H9 (cell line): ENCODE data around the gene KDM4C. TPM values are rescaled to one million over a fixed set of nuclear protein-coding genes. Genes with fewer than 3 reads are reported as not detected.

ENCODE experiments used
- DNase-seq: peaks from one replicate; pipeline ENCODE4 v3.0.0-alpha.2; 2017
- H2AFZ ChIP-seq: one replicate; pipeline ENCODE4 v1.6.1; 2013; ENCODE audit warnings: mild to moderate bottlenecking, low read length, control low read depth, moderate library complexity
- H2AK5ac ChIP-seq: 2 replicates; pipeline ENCODE4 v1.6.1; 2013; ENCODE audit warnings: low read length, control low read depth, mixed read lengths; ENCODE audit not compliant: insufficient read length
- H2BK120ac ChIP-seq: one replicate; pipeline ENCODE4 v1.6.1; 2013; ENCODE audit warnings: low read depth, mild to moderate bottlenecking, low read length, control low read depth, inconsistent platforms; ENCODE audit not compliant: poor library complexity, severe bottlenecking
- H2BK12ac ChIP-seq: 2 replicates; pipeline ENCODE4 v1.6.1; 2013; ENCODE audit warnings: low read length, control low read depth, mixed read lengths, low read depth; ENCODE audit not compliant: insufficient read length
- H2BK15ac ChIP-seq: 2 replicates; pipeline ENCODE4 v1.6.1; 2013; ENCODE audit warnings: low read depth, low read length, control low read depth
- H2BK20ac ChIP-seq: one replicate; pipeline ENCODE4 v1.6.1; 2013; ENCODE audit warnings: low read depth, mild to moderate bottlenecking, low read length, control low read depth, inconsistent platforms; ENCODE audit not compliant: poor library complexity, severe bottlenecking
- H2BK5ac ChIP-seq: 2 replicates; pipeline ENCODE4 v1.6.1; 2013; ENCODE audit warnings: low read length, control low read depth, mixed read lengths; ENCODE audit not compliant: insufficient read length
- H3K14ac ChIP-seq: 2 replicates; pipeline ENCODE4 v1.6.1; 2013; ENCODE audit warnings: low read length, control low read depth; ENCODE audit not compliant: insufficient read depth
- H3K18ac ChIP-seq: 2 replicates; pipeline ENCODE4 v1.6.1; 2013; ENCODE audit warnings: low read depth, mild to moderate bottlenecking, mixed read lengths, low read length, control low read depth; ENCODE audit not compliant: insufficient read length
- H3K23ac ChIP-seq: 2 replicates; pipeline ENCODE4 v1.6.1; 2013; ENCODE audit warnings: low read length, control low read depth, mixed read lengths, low read depth; ENCODE audit not compliant: insufficient read length
- H3K23me2 ChIP-seq: 2 replicates; pipeline ENCODE4 v1.6.1; 2013; ENCODE audit warnings: low read depth, mild to moderate bottlenecking, mixed read lengths, low read length, control low read depth; ENCODE audit not compliant: insufficient read length, poor library complexity, severe bottlenecking
- H3K27ac ChIP-seq: 2 replicates; pipeline ENCODE4 v1.5.1; 2013; ENCODE audit warnings: low read length, control low read depth, mixed read lengths, low read depth; ENCODE audit not compliant: insufficient read length
- H3K27me3 ChIP-seq: 2 replicates; pipeline ENCODE4 v1.6.1; 2013; ENCODE audit warnings: low read length, control low read depth, inconsistent platforms; ENCODE audit not compliant: insufficient read depth
- H3K4ac ChIP-seq: 2 replicates; pipeline ENCODE4 v1.6.1; 2013; ENCODE audit warnings: low read depth, mild to moderate bottlenecking, control low read depth, inconsistent platforms, low read length, moderate library complexity
- H3K4me1 ChIP-seq: 2 replicates; pipeline ENCODE4 v1.6.1; 2013; ENCODE audit warnings: low read length, control low read depth, inconsistent platforms; ENCODE audit not compliant: insufficient read depth
- H3K4me2 ChIP-seq: 2 replicates; pipeline ENCODE4 v1.6.1; 2013; ENCODE audit warnings: low read length, control low read depth, mixed read lengths; ENCODE audit not compliant: insufficient read length, insufficient read depth
- H3K56ac ChIP-seq: 2 replicates; pipeline ENCODE4 v1.6.1; 2013; ENCODE audit warnings: low read depth, mild to moderate bottlenecking, mixed read lengths, low read length, control low read depth; ENCODE audit not compliant: insufficient read length
- H3K79me1 ChIP-seq: 2 replicates; pipeline ENCODE4 v1.6.1; 2013; ENCODE audit warnings: low read depth, mild to moderate bottlenecking, moderate library complexity, low read length, control low read depth, inconsistent platforms; ENCODE audit not compliant: insufficient read depth, poor library complexity, severe bottlenecking
- H3K79me2 ChIP-seq: 2 replicates; pipeline ENCODE4 v1.6.1; 2013; ENCODE audit warnings: low read length, control low read depth, inconsistent platforms; ENCODE audit not compliant: insufficient read depth
- H3K9ac ChIP-seq: 2 replicates; pipeline ENCODE4 v1.6.1; 2013; ENCODE audit warnings: low read length, control low read depth, mixed read lengths; ENCODE audit not compliant: insufficient read length; ENCODE audit errors: extremely low read depth
- H3K9me3 ChIP-seq: one replicate; pipeline ENCODE4 v1.6.1; 2013; ENCODE audit warnings: low read depth, low read length, inconsistent platforms; ENCODE audit not compliant: control insufficient read depth
- H3T11ph ChIP-seq: one replicate; pipeline ENCODE4 v1.6.1; 2013; ENCODE audit warnings: mild to moderate bottlenecking, low read length, control low read depth, inconsistent platforms
- H4K20me1 ChIP-seq: one replicate; pipeline ENCODE4 v1.6.1; 2013; ENCODE audit not compliant: control insufficient read depth, insufficient read length, insufficient read depth
- H4K5ac ChIP-seq: 2 replicates; pipeline ENCODE4 v1.6.1; 2013; ENCODE audit warnings: low read depth, mild to moderate bottlenecking, mixed read lengths, low read length, control low read depth; ENCODE audit not compliant: insufficient read length
- H4K8ac ChIP-seq: replicated peaks from 2 replicates; pipeline ENCODE4 v1.6.1; 2013; ENCODE audit warnings: low read length, control low read depth, mixed read lengths, low read depth; ENCODE audit not compliant: insufficient read length
- H4K91ac ChIP-seq: 2 replicates; pipeline ENCODE4 v1.6.1; 2013; ENCODE audit warnings: low read depth, mild to moderate bottlenecking, moderate library complexity, mixed read lengths, low read length, control low read depth; ENCODE audit not compliant: insufficient read length
- H3K27ac Mint-ChIP-seq, 3 experiments: 2 replicates in 2 of 3; 3 replicates in 1 of 3; pipeline ENCODE4 v1.8.0; 2020 to 2021; ENCODE audit warnings: mixed read lengths in 3 of 3, mild to moderate bottlenecking in 1 of 3, moderate library complexity in 1 of 3
- H3K27me3 Mint-ChIP-seq: 2 replicates; pipeline ENCODE4 v1.8.0; 2021; ENCODE audit warnings: low read depth, mild to moderate bottlenecking, moderate library complexity, mixed read lengths
- H3K36me3 Mint-ChIP-seq, 3 experiments: 2 replicates in 2 of 3; 3 replicates in 1 of 3; pipeline ENCODE4 v1.8.0; 2020 to 2021; ENCODE audit warnings: low read depth in 3 of 3, mixed read lengths in 3 of 3; ENCODE audit not compliant: insufficient read depth in 1 of 3
- H3K4me1 Mint-ChIP-seq, 2 experiments: 2 replicates each; pipeline ENCODE4 v1.8.0; 2020; ENCODE audit warnings: mixed read lengths in 2 of 2
- H3K4me3 Mint-ChIP-seq, 2 experiments: 2 replicates in 1 of 2; 3 replicates in 1 of 2; pipeline ENCODE4 v1.8.0; 2020 to 2021; ENCODE audit warnings: mild to moderate bottlenecking in 2 of 2, mixed read lengths in 2 of 2, moderate library complexity in 1 of 2
- H3K9me3 Mint-ChIP-seq, 2 experiments: 2 replicates in 1 of 2; 3 replicates in 1 of 2; pipeline ENCODE4 v1.8.0; 2020; ENCODE audit warnings: mild to moderate bottlenecking in 2 of 2, mixed read lengths in 2 of 2, moderate library complexity in 1 of 2
- CTCF ChIP-seq: fragments of 200-600 bp; sonication (generic); conservative IDR thresholded peaks from 3 replicates; pipeline ENCODE4 v1.8.0; 2021; ENCODE audit warnings: antibody characterized with exemption, mild to moderate bottlenecking
- WGBS: extraction: QIAGEN DNeasy Blood & Tissue Kit; methylation state at CpG from one replicate; pipeline ENCODE4 v1.1.7; 2013; ENCODE audit warnings: missing lambda C conversion rate, low lambda C conversion rate, mixed read lengths; ENCODE audit not compliant: insufficient read length; ENCODE audit errors: extremely low coverage; 5-methylcytosine and 5-hydroxymethylcytosine counted together
- total RNA-seq: library from RNA; stranded (reverse); gene quantifications from 2 replicates; pipeline ENCODE4 v1.2.1, GENCODE V29; 2021

The KDM4C gene
- total RNA-seq, 1 experiment from 2014 or later, result 24.0 TPM

- Histone ChIP-seq H4K5ac (no peak overlapping the region), H4K20me1 (no peaks in the 10 kb centered on the region), H3K9me3 (no peaks in the 10 kb centered on the region), H3K23me2 (no peaks in the 10 kb centered on the region), H4K91ac (no peak overlapping the region), H3K4ac (no peak overlapping the region), H3K79me2 (no peaks in the 10 kb centered on the region), H4K8ac (no peak overlapping the region), H3K79me1 (no peaks in the 10 kb centered on the region), H3K27me3 (no peaks in the 10 kb centered on the region), H2AFZ (no peak overlapping the region), H3K4me2 (no peak overlapping the region), H3K27ac (no peak overlapping the region), H2BK12ac (no peak overlapping the region), H2BK120ac (no peak overlapping the region), H3K23ac (no peak overlapping the region), H2BK20ac (no peak overlapping the region), H2BK5ac (no peak overlapping the region), H3T11ph (no peak overlapping the region), H2AK5ac (no peak overlapping the region), H3K9ac (no peak overlapping the region), H3K56ac (no peak overlapping the region), H3K14ac (no peak overlapping the region), H3K18ac (no peak overlapping the region), H3K4me1 (no peaks in the 10 kb centered on the region), H2BK15ac (no peak overlapping the region)
- no peak overlapping the region; a peak in 2 of 7 replicates for H3K27ac Mint-ChIP-seq
- DNase-seq, result no peak
- no peak overlapping the region for H3K4me3 Mint-ChIP-seq
- no peaks in the 10 kb centered on the region for H3K9me3 Mint-ChIP-seq
- peaks cover 4 to 15% of the 10 kb centered on the region in 2 experiments for H3K4me1 Mint-ChIP-seq
- H3K27me3 Mint-ChIP-seq, result no peaks in the 10 kb centered on the region
- no peak for TF ChIP-seq CTCF
- WGBS, result no CpG with 5 or more reads among the region's 1 CpG
- no peaks in the 10 kb centered on the region for H3K36me3 Mint-ChIP-seq
Observed at GRCh38 chr9:6927838-6928237, 170.1 kb downstream of the KDM4C start.
